ENCODE results near the gene ABHD4. TPM values are rescaled to one million over a fixed set of nuclear protein-coding genes. Genes with fewer than 3 reads are reported as not detected.
A peak's percentile ranks its signal among the peaks of the same experiment; 100 is the strongest.

The ABHD4 gene
- total RNA-seq, 4 donors from 2014 or later = 17.1 to 38.7 (median 27.6) TPM

- ATAC-seq (peak; percentile 63 to 81), DNase-seq (peak in 1 of 2 donors; percentile 19)
- peak overlapping the region in 2 of 4 donors; percentile 35 to 44 for H3K27ac ChIP-seq
- H3K4me1 ChIP-seq = peaks cover 0 to 4% of the 10 kb centered on the region in 2 donors
- no peaks in the 10 kb centered on the region for H3K27me3 ChIP-seq
- TF ChIP-seq POLR2A (IDR thresholded peaks at IDR 0.05) (no peak), CTCF (IDR thresholded peaks at IDR 0.05 in 4 of 5, conservative IDR thresholded peaks at IDR 0.05 in 1 of 5) (no peak)
- H3K9me3 ChIP-seq = no peaks in the 10 kb centered on the region
- intact Hi-C loops (cut with DNase I; ENCODE audit: low total_unique reads) (loop anchor here (5.0 kb wide), 1 partner anchor 201 kb away; no protein-coding TSS in a partner anchor), in situ Hi-C loops (cut with MboI; ENCODE audit: low sequenced_read_pairs in 4 of 4) (loop anchor here in 3 of 4 donors (5.0 to 10.0 kb wide), 3 partner anchors 76 to 84 kb away; no protein-coding TSS in a partner anchor)
- H3K4me3 ChIP-seq = no peak overlapping the region
- H3K36me3 ChIP-seq = no peaks in the 10 kb centered on the region
These were observed 52.9 kb downstream of the ABHD4 start for GRCh38 chr14:22650960-22651521.

- Histone ChIP-seq H3K36me3 (no peaks in the 10 kb centered on the region), H3K4me1 (peaks cover 0 to 4% of the 10 kb centered on the region in 2 donors), H3K4me3 (no peak overlapping the region), H3K27me3 (no peaks in the 10 kb centered on the region), H3K27ac (no peak overlapping the region), H3K9me3 (no peaks in the 10 kb centered on the region)
- intact Hi-C loops (cut with DNase I; ENCODE audit: low total_unique reads) = loop anchor here (5.0 kb wide), 1 partner anchor 201 kb away; no protein-coding TSS in a partner anchor
- no peak for DNase-seq
- no peak for ATAC-seq
- no peak for TF ChIP-seq POLR2A (IDR thresholded peaks at IDR 0.05)
- no peak for TF ChIP-seq CTCF (IDR thresholded peaks at IDR 0.05 in 4 of 5, conservative IDR thresholded peaks at IDR 0.05 in 1 of 5)
- in situ Hi-C loops (cut with MboI; ENCODE audit: low sequenced_read_pairs in 4 of 4) = loop anchor here in 3 of 4 donors (5.0 to 10.0 kb wide), 3 partner anchors 77 to 84 kb away; no protein-coding TSS in a partner anchor
These were observed 53.5 kb downstream of the ABHD4 start for GRCh38 chr14:22651586-22651985.

- no peak overlapping the region for H3K4me3 ChIP-seq
- H3K4me1 ChIP-seq = peaks cover 0 to 4% of the 10 kb centered on the region in 2 donors
- H3K36me3 ChIP-seq = no peaks in the 10 kb centered on the region
- no peaks in the 10 kb centered on the region for H3K9me3 ChIP-seq
- H3K27ac ChIP-seq = no peak overlapping the region
- DNase-seq = peak in 1 of 2 donors; percentile 33
- TF ChIP-seq POLR2A (IDR thresholded peaks at IDR 0.05) (no peak), CTCF (IDR thresholded peaks at IDR 0.05 in 4 of 5, conservative IDR thresholded peaks at IDR 0.05 in 1 of 5) (peak; percentile 50 to 68 (median 65))
- in situ Hi-C loops (cut with MboI; ENCODE audit: low sequenced_read_pairs in 4 of 4) = loop anchor here in 3 of 4 donors (5.0 to 10.0 kb wide), 3 partner anchors 78 to 86 kb away; no protein-coding TSS in a partner anchor
- no peaks in the 10 kb centered on the region for H3K27me3 ChIP-seq
- intact Hi-C loops (cut with DNase I; ENCODE audit: low total_unique reads) = loop anchor here (1.0 to 5.0 kb wide), 3 partner anchors 83 to 199 kb away; no protein-coding TSS in a partner anchor
- ATAC-seq = peak; percentile 58 to 70
These were observed 55.0 kb downstream of the ABHD4 start for GRCh38 chr14:22653012-22653621.

GRCh38 chr14:22656226-22656625 is 58.1 kb downstream of the ABHD4 start:
- in situ Hi-C loops (cut with MboI; ENCODE audit: low sequenced_read_pairs in 4 of 4) = loop anchor here in 1 of 4 donors (10.0 kb wide), 1 partner anchor 81 kb away; no protein-coding TSS in a partner anchor
- Histone ChIP-seq H3K27me3 (no peaks in the 10 kb centered on the region), H3K27ac (no peak overlapping the region)

More at GRCh38 chr14:22656226-22656625, 58.1 kb downstream of the ABHD4 start:
- DNase-seq (no peak), ATAC-seq (no peak)
- TF ChIP-seq POLR2A (IDR thresholded peaks at IDR 0.05) = no peak
- Histone ChIP-seq H3K4me3 (no peak overlapping the region), H3K4me1 (no peaks in the 10 kb centered on the region), H3K36me3 (no peaks in the 10 kb centered on the region), H3K9me3 (no peaks in the 10 kb centered on the region)
- intact Hi-C loops (cut with DNase I; ENCODE audit: low total_unique reads) = no loop called here
